Measurements from ENCODE around the gene LDLRAD1.

DNA sequence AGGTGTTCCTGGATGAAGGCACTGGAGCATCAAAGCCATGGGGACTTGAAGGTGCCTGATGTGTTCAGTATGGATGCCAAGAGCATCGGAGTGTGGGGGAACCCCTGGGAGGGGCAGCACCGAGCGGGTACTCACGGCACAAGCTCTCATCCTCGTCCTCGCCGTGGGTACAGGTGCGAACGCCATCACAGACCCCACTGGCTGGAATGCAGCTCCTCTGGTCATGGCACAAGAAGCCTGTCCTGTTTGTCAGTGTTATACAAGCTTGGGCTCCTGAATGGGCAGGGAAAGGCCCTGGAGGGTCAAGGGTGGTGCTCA is 6.0 kb downstream of the LDLRAD1 start:
- TF ChIP-seq, protein P1, sequence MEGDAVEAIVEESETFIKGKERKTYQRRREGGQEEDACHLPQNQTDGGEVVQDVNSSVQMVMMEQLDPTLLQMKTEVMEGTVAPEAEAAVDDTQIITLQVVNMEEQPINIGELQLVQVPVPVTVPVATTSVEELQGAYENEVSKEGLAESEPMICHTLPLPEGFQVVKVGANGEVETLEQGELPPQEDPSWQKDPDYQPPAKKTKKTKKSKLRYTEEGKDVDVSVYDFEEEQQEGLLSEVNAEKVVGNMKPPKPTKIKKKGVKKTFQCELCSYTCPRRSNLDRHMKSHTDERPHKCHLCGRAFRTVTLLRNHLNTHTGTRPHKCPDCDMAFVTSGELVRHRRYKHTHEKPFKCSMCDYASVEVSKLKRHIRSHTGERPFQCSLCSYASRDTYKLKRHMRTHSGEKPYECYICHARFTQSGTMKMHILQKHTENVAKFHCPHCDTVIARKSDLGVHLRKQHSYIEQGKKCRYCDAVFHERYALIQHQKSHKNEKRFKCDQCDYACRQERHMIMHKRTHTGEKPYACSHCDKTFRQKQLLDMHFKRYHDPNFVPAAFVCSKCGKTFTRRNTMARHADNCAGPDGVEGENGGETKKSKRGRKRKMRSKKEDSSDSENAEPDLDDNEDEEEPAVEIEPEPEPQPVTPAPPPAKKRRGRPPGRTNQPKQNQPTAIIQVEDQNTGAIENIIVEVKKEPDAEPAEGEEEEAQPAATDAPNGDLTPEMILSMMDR (IDR thresholded peaks at IDR 0.05), result no peak
- TF ChIP-seq POLR2A (IDR thresholded peaks at IDR 0.05), result no peak
